Large intestine (tissue), 3 donors: ENCODE data around the gene CPVL. TPM values are rescaled to one million over a fixed set of nuclear protein-coding genes. Genes with fewer than 3 reads are reported as not detected.

Source experiments
- DNase-seq, 2 donors: peaks; one replicate each; pipeline versions ENCODE4 v3.0.0 to v3.0.0-alpha.2; 2013
- H3K27ac ChIP-seq: one replicate; pipeline ENCODE4 v1.5.1; 2013; ENCODE audit warnings: low read length
- H3K27me3 ChIP-seq: 2 replicates; pipeline ENCODE4 v1.6.1; 2013; ENCODE audit warnings: low read length; ENCODE audit not compliant: control insufficient read depth, insufficient read depth
- H3K36me3 ChIP-seq: 2 replicates; pipeline ENCODE4 v1.6.1; 2013; ENCODE audit warnings: low read length; ENCODE audit not compliant: control insufficient read depth, insufficient read depth
- H3K4me1 ChIP-seq: one replicate; pipeline ENCODE4 v1.6.1; 2013; ENCODE audit warnings: low read length; ENCODE audit not compliant: control insufficient read depth, insufficient read depth
- H3K4me3 ChIP-seq: one replicate; pipeline ENCODE4 v1.5.1; 2013; ENCODE audit warnings: low read length
- H3K9me3 ChIP-seq: one replicate; pipeline ENCODE4 v1.6.1; 2013; ENCODE audit warnings: mild to moderate bottlenecking, low read depth, low read length, moderate library complexity; ENCODE audit not compliant: control insufficient read depth
- WGBS: methylation state at CpG from one replicate; pipeline ENCODE4 v1.1.5; 2013; ENCODE audit warnings: low lambda C conversion rate; ENCODE audit not compliant: insufficient coverage; 5-methylcytosine and 5-hydroxymethylcytosine counted together
- polyA plus RNA-seq: library from polyadenylated mRNA; unstranded; fragments of 120-200 nt; gene quantifications from one replicate; pipeline ENCODE4 v1.2.1, GENCODE V29; 2013

The CPVL gene
- polyA plus RNA-seq, 1 donor = 333 TPM

DNA sequence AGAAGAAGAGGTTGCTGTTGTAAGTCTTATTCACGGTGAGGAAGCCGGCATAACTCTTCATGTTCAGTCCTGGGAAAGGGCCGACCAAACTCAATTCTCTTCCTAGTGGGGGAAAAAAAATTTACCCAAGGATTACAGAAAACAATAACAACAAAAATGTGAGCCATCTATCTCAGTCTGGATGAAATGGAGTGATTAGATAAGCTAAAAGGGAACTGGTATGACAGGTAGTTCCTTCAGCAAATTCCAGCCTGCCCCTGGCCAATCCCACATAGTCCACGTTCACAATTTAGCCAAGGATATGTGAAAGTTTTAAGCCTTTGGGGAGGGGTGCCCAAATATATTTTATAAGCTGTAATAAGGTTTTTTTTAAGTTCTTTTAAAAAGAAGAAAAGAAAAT is 33.6 kb downstream of the CPVL start:
- Histone ChIP-seq H3K27me3 (no peaks in the 10 kb centered on the region), H3K27ac (no peak overlapping the region), H3K9me3 (no peaks in the 10 kb centered on the region), H3K4me1 (no peaks in the 10 kb centered on the region), H3K4me3 (no peak overlapping the region), H3K36me3 (peaks cover 2% of the 10 kb centered on the region)
- no CpG with 5 or more reads among the region's 4 CpGs for WGBS
- no peak for DNase-seq

DNA sequence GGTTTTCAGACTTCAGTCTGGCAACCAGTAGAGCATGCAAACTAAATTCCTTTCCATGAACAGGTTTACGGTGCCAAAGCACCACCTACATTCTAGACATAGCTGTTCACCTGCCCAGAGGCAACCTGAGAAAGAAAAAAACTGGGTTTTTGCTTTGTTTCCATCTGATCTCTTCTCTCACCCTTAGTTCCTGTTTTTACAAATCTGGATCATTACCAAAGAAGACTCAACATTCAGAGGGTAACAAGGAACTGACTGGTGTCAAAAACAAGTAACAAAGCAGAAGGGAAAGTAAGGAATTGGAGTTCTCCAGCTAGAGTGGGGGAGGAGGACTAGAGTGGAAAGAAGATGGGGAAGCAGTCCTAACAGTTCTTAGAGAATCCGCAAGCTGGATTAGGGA is 36.4 kb downstream of the CPVL start:
- Histone ChIP-seq H3K36me3 (peaks cover 2% of the 10 kb centered on the region), H3K9me3 (no peaks in the 10 kb centered on the region), H3K4me1 (no peaks in the 10 kb centered on the region), H3K4me3 (no peak overlapping the region), H3K27me3 (no peaks in the 10 kb centered on the region), H3K27ac (no peak overlapping the region)
- DNase-seq = no peak
- WGBS = no CpG with 5 or more reads among the region's 2 CpGs

DNA sequence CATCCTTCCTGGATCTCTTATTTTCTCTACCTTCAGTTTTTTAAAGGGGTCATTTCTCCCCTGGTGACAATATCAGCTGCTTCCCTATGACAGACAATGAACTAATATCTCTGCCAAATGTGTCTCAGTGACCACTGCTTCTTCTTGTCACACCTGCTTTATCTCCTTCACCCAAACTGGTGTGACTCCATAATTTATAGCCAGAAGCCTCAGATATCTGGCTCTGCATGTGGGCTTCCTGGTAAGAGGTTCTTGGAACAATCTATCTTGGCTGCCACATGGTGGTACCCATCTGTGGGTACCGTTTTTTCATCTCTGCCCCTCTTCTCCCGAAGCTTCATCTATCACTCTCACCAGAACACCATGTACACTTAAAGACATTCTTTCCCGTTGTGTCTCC is 37.0 kb downstream of the CPVL start:
- no peak overlapping the region for H3K27ac ChIP-seq

DNA sequence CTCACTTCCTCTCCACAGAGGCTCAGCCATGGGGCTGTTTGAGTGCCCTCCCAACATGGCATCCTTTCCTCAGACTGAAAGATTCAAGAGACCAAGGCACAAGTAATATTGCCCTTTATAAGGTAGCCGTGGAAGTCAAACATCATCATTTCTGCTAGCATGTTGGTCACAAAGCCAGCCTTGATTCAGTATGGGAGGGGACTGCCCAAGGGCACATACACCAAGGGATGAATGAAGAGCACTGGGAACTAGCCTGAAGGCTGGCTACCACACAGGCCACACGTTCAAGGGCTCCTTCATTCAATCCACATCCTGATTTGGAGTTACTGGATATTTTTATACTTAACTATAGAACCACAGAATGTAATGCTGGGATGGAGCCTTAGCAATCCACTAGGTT is 39.3 kb downstream of the CPVL start:
- no peak overlapping the region for H3K27ac ChIP-seq
- H3K36me3 ChIP-seq = peaks cover 2% of the 10 kb centered on the region

More for the DNA sequence above, 37.0 kb downstream of the CPVL start:
- WGBS = no CpG with 5 or more reads among the region's 3 CpGs
- DNase-seq = no peak
- Histone ChIP-seq H3K9me3 (no peaks in the 10 kb centered on the region), H3K36me3 (peaks cover 2% of the 10 kb centered on the region), H3K4me3 (no peak overlapping the region), H3K4me1 (no peaks in the 10 kb centered on the region), H3K27me3 (no peaks in the 10 kb centered on the region)

DNA sequence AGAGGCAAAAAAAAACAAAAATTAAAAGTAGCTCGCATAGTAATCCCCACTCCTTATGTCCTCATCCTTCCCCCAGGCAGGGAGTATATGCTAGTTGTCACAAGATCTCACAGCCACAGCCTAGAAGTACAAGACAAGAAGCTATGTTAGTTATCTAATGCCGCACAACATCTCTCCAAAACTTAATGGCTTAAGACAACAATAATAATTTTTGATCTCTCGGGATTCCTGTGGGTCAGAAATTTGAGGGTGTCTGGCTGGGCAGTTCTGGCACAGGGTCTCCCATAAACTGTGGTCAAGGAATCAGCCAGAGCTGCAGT is 39.7 kb downstream of the CPVL start:
- Histone ChIP-seq H3K4me3 (no peak overlapping the region), H3K9me3 (no peaks in the 10 kb centered on the region), H3K27ac (no peak overlapping the region), H3K27me3 (no peaks in the 10 kb centered on the region), H3K36me3 (peaks cover 2% of the 10 kb centered on the region), H3K4me1 (no peaks in the 10 kb centered on the region)
- DNase-seq = no peak
- WGBS = no CpG with 5 or more reads among the region's 3 CpGs

More for the DNA sequence above, 39.3 kb downstream of the CPVL start:
- no CpG with 5 or more reads among the region's 2 CpGs for WGBS
- Histone ChIP-seq H3K4me1 (no peaks in the 10 kb centered on the region), H3K27me3 (no peaks in the 10 kb centered on the region), H3K9me3 (no peaks in the 10 kb centered on the region), H3K4me3 (no peak overlapping the region)
- DNase-seq = no peak

DNA sequence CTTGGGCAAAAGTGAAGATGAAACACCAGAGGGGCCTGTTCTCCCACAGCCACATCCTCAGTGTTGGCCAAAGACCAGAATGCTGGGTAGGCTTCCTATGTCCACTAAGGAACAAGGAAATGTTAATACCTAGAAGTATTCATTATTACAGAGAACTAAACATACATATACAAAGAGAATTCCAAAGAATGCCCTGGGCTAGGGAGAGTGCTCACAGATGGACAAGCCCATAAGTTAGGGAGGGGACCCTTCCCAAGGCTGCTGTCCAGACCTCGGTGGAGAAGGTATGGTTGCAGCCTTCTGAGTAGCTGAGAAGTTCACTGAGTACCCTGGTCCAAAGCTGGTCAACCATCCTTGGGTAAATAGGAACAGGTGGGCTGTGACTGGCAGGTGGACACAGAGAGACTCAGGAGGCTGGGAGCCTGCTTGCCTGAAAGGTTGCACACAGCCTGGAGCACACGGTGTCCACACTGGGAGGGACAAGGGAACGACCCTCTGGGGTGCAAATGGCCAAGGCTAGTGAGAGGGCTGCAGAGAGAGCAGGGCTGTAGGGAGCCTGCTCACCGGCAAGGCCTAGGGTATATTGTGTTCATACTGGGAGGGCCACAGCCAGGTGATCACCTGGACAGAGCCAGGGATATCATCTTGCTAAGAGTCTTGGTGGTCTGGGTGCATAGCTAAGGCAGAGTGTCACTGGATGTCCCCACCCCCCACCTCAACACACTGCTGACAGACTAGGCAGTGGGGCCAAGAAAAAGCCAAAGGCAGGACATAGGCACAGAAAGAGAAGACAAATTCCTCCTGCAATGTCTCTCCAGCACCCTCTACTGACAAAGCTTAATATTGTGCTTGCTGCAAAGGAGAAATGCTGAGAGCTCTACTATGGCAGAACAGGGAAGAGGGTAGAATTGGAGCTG is 40.3 kb downstream of the CPVL start:
- H3K27ac ChIP-seq = no peak overlapping the region
- H3K27me3 ChIP-seq = no peaks in the 10 kb centered on the region
- H3K36me3 ChIP-seq = peaks cover 2% of the 10 kb centered on the region
- WGBS = no CpG with 5 or more reads among the region's 4 CpGs
- no peaks in the 10 kb centered on the region for H3K9me3 ChIP-seq
- peak; percentile 57 to 65 for DNase-seq
- H3K4me1 ChIP-seq = no peaks in the 10 kb centered on the region
- H3K4me3 ChIP-seq = no peak overlapping the region

DNA sequence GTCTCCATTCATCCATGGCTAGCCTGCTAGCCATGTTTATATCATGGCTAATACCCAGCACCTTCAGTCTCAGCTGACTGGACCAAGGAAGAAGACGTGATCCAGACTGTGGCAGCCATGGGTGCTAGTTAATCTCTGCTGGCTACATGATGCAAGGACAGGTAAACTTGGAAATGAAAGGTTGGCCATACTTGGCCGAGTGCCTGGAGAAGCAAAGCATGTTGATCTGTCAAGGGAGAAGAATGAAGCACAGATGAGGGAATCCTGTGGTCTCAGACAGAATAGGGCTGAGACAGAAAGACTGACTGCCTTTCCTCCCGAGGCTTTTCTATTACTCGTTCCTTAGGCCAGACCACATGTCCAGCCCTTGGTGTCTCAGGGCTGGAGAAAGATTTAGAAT is 41.1 kb downstream of the CPVL start:
- Histone ChIP-seq H3K9me3 (no peaks in the 10 kb centered on the region), H3K4me3 (no peak overlapping the region), H3K36me3 (peaks cover 2% of the 10 kb centered on the region), H3K27me3 (no peaks in the 10 kb centered on the region), H3K4me1 (peaks cover 4% of the 10 kb centered on the region), H3K27ac (no peak overlapping the region)
- WGBS = 63% methylated on average over 1 of the region's 4 CpGs
- no peak for DNase-seq

DNA sequence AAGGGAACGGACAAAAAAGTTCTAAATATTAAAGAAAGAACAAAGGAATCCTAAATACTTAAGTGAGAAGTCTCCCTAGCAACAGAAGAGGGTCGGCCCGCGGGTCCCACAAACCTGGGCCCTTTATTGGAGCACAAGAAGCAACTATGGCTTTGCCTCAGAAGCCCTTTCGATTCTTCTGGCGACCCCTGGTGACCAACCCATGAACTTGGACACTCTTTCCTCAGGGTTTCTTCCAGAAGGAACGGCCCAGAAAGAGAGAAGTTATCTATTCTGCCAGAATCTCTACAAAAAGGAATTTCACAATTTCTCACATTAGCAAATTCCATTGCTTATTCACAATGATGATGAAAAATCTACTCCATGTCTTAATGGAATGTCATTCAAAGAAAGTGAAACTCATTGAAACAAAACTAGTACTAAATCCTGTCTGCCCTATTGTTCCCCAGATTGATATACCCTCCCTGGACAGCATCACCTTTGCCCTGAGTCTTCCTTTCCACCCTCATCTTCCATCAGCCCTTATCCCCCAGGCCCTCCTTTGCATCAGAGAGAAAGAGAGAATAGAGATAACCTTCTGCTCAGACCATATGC is 43.7 kb downstream of the CPVL start:
- Histone ChIP-seq H3K4me1 (peaks cover 4% of the 10 kb centered on the region), H3K27me3 (no peaks in the 10 kb centered on the region)
- 0% methylated on average over 1 of the region's 7 CpGs for WGBS

DNA sequence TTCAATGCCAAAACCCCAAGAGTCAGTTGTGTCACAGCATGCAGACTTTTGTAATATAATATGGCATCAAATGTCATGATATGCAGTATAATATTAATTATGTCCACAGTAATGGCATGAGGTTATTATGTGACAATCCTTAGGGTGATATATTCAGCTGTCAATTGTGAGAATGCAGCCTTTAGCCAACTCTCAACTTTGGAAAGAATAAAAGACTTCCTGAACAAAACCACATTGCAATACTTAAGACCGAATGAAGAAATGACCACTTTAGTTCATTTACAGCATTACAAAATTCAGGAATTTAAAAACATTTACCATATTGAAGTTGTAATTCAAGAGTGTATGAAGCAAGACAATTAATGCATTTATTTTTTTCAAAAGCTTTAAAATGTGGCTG is 45.4 kb downstream of the CPVL start:
- WGBS = no CpG with 5 or more reads among the region's 1 CpG
- Histone ChIP-seq H3K27me3 (no peaks in the 10 kb centered on the region), H3K27ac (no peak overlapping the region), H3K36me3 (no peaks in the 10 kb centered on the region), H3K9me3 (no peaks in the 10 kb centered on the region), H3K4me3 (no peak overlapping the region), H3K4me1 (peaks cover 4% of the 10 kb centered on the region)
- DNase-seq = no peak

More for the DNA sequence above, 43.7 kb downstream of the CPVL start:
- Histone ChIP-seq H3K4me3 (no peak overlapping the region), H3K27ac (no peak overlapping the region), H3K9me3 (no peaks in the 10 kb centered on the region), H3K36me3 (no peaks in the 10 kb centered on the region)
- peak; percentile 35 to 40 for DNase-seq

DNA sequence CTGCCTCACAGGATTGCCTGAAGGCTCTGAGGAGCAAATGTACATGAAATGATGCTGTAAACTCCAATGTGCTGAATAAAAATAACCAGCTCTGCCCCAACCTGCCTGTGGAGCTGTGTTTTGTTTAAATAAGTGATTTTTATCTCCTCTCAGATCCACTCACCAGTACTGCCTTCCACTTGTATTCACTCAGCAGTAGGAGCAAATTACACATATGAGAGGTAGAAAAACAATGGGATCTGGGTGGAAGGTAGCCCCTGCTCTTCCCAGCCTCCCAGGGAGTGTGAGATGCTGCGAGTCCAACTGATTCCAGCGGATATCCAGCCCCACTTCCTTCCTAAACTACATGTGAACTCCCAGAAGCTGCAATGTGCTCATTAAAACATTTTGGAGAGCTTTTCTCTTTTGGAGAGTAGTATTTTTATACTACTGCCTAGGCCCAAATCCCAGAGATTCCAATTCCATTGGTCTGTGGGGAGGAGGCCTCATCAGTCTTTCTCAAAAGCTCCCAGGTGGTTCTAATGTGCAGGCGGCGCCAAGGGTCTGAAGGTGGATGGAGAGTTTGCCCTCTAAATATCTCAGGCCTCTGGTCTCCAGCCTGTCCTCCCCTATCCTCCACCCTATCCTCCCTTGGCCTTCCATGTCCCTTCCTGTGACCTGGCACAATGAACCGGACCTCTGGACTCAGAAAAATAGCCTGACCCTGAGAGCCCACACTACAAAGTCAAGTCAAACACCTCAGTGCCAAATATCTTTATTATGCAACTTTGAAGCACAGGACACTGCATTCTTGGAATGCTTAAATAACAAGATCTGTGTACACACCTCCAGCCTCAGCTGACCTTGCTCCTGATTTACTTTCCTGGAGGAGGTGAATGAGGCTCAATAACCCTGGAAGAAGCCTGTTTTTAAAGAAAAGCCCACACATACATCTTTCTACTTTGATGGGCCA is 46.2 kb downstream of the CPVL start:
- Histone ChIP-seq H3K36me3 (no peaks in the 10 kb centered on the region), H3K9me3 (no peaks in the 10 kb centered on the region), H3K4me1 (peaks cover 4% of the 10 kb centered on the region), H3K27ac (no peak overlapping the region), H3K27me3 (no peaks in the 10 kb centered on the region), H3K4me3 (no peak overlapping the region)
- no peak for DNase-seq
- WGBS = 100% methylated on average over 1 of the region's 5 CpGs
